Measurements from ENCODE around the gene RANBP9.

DNA sequence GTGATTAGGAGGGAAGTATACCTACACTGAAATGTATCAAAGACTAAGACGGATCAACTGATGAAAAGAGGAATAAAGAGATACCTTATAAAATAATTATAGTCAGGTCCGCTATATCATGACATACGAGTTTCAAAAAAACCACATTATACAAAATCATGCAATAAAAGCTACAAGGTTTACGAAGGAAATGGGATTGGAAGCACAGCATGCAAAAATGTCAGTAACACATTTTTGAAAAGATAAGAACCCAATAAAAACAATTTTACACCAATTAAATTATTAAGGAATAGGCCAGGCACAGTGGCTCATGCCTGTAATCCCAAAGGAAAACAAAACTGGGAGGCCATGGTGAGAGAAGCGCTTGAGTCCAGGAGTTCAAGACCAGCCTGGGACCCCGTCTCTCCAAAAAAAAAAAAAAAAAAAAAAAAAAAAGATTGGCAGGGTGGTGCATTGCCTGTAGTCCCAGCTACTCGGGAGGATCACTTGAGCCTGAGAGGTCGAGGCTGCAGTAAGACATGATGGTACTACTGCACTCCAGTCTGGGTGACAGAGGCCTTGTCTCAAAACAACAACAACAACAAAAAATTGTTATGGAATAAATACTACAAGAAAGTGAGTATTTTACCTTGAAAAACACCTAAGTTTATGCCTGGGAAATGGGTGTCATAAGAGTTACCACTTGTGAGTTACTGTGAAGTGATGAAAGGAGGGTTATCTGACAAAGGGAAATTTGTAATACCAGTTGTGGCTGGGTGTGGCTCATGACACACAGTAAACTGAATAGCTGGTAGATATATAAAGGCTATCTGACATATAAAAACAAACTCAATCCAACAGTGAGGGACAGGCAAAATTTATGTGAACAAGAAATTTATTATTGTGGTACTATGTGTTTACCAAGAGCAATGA lies 45.2 kb downstream of the RANBP9 start:
- no peak for TF ChIP-seq TAF1 (conservative IDR thresholded peaks at IDR 0.05)
- TF ChIP-seq RXRA (IDR thresholded peaks at IDR 0.05) = no peak
- TF ChIP-seq, protein P1, sequence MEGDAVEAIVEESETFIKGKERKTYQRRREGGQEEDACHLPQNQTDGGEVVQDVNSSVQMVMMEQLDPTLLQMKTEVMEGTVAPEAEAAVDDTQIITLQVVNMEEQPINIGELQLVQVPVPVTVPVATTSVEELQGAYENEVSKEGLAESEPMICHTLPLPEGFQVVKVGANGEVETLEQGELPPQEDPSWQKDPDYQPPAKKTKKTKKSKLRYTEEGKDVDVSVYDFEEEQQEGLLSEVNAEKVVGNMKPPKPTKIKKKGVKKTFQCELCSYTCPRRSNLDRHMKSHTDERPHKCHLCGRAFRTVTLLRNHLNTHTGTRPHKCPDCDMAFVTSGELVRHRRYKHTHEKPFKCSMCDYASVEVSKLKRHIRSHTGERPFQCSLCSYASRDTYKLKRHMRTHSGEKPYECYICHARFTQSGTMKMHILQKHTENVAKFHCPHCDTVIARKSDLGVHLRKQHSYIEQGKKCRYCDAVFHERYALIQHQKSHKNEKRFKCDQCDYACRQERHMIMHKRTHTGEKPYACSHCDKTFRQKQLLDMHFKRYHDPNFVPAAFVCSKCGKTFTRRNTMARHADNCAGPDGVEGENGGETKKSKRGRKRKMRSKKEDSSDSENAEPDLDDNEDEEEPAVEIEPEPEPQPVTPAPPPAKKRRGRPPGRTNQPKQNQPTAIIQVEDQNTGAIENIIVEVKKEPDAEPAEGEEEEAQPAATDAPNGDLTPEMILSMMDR (IDR thresholded peaks at IDR 0.05; ENCODE audit: low read depth, low read length, missing input control) = no peak
- TF ChIP-seq, protein P2, sequence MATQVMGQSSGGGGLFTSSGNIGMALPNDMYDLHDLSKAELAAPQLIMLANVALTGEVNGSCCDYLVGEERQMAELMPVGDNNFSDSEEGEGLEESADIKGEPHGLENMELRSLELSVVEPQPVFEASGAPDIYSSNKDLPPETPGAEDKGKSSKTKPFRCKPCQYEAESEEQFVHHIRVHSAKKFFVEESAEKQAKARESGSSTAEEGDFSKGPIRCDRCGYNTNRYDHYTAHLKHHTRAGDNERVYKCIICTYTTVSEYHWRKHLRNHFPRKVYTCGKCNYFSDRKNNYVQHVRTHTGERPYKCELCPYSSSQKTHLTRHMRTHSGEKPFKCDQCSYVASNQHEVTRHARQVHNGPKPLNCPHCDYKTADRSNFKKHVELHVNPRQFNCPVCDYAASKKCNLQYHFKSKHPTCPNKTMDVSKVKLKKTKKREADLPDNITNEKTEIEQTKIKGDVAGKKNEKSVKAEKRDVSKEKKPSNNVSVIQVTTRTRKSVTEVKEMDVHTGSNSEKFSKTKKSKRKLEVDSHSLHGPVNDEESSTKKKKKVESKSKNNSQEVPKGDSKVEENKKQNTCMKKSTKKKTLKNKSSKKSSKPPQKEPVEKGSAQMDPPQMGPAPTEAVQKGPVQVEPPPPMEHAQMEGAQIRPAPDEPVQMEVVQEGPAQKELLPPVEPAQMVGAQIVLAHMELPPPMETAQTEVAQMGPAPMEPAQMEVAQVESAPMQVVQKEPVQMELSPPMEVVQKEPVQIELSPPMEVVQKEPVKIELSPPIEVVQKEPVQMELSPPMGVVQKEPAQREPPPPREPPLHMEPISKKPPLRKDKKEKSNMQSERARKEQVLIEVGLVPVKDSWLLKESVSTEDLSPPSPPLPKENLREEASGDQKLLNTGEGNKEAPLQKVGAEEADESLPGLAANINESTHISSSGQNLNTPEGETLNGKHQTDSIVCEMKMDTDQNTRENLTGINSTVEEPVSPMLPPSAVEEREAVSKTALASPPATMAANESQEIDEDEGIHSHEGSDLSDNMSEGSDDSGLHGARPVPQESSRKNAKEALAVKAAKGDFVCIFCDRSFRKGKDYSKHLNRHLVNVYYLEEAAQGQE (IDR thresholded peaks at IDR 0.05) = no peak
- TF ChIP-seq JUND (IDR thresholded peaks at IDR 0.05) = no peak
- TF ChIP-seq FOXA1 (IDR thresholded peaks at IDR 0.05) = no peak
- TF ChIP-seq GABPA (IDR thresholded peaks at IDR 0.05 in 1 of 2, conservative IDR thresholded peaks at IDR 0.05 in 1 of 2) = no peak
- TF ChIP-seq, protein P3, sequence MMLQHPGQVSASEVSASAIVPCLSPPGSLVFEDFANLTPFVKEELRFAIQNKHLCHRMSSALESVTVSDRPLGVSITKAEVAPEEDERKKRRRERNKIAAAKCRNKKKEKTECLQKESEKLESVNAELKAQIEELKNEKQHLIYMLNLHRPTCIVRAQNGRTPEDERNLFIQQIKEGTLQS (IDR thresholded peaks at IDR 0.05) = no peak
- TF ChIP-seq, protein P4, sequence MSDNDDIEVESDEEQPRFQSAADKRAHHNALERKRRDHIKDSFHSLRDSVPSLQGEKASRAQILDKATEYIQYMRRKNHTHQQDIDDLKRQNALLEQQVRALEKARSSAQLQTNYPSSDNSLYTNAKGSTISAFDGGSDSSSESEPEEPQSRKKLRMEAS (IDR thresholded peaks at IDR 0.05) = no peak
- TF ChIP-seq EGR1 (IDR thresholded peaks at IDR 0.05; ENCODE audit: low read depth in 2 of 2) = no peak

Data from liver (tissue), 3 donors.